SK-N-MC (cell line): ENCODE data around the gene PTGS1.

Source experiments
- EZH2 ChIP-seq: fragments of 200-600 bp; sonication (generic); IDR thresholded peaks from one replicate; pipeline ENCODE4 v1.6.1; 2017; ENCODE audit warnings: antibody characterized with exemption
- FOXP2 ChIP-seq: optimal IDR thresholded peaks from 2 replicates; pipeline ENCODE3; 2011; ENCODE audit warnings: mild to moderate bottlenecking, moderate library complexity; ENCODE audit not compliant: insufficient read depth; ENCODE audit errors: extremely low read length, control extremely low read depth
- POLR2AphosphoS5 ChIP-seq: IDR thresholded peaks from 2 replicates; pipeline ENCODE4 v1.6.1; 2012; ENCODE audit warnings: mild to moderate bottlenecking, low read depth, low read length, borderline replicate concordance

DNA sequence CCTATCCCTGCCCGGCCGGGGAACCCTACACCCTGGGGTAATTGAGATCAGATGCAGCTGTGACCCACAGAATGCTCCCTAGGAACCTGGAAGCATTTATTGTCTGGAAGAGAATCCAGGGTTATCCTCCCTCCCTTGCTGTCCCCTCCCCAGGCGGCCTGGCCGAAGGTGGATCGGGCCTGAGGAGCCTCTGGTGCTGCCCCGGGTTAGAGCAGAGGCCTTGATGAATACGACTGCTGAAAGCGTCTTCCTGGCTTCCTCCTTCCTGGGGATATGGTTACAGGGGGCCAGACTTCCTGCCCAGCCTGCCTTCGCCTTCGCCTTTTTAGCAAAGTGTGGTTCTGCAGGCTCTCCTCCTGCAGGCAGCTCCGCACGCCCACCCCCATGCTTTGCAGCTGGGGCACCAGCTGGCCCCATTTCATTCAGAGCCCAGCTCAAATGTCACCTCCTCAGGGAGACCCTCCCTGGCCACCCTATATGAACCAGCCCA is 22.5 kb upstream of the PTGS1 start:
- TF ChIP-seq POLR2AphosphoS5 (no peak), EZH2 (no peak), FOXP2 (no peak)
